GM19463 (cell line): ENCODE data around the gene FGD1.
"Not testable (repeated sequence)": the region's sequence is repeated elsewhere in the genome, so short reads cannot be mapped to it uniquely, and the experiment has no call there.

Source experiments
- ATAC-seq: cut with Tn5 transposase; IDR thresholded peaks from one replicate; pipeline ENCODE4 v1.9.1; 2021; ENCODE audit warnings: mild to moderate bottlenecking, moderate library complexity; ENCODE audit not compliant: unreplicated experiment

The FGD1 gene

GRCh38 chrX:54495814-54496516 is at the start of gene FGD1:
Gene FGD1, minus strand, starts transcription at chrX:54496234. Its CDS starts 802 bp downstream, at chrX:54495432.
- ATAC-seq = no peak

- ATAC-seq = not testable (repeated sequence)
Measured at GRCh38 chrX:54542239-54542638, 46.2 kb upstream of the FGD1 start.

GRCh38 chrX:54540289-54540688 is 44.3 kb upstream of the FGD1 start:
- no peak for ATAC-seq

GRCh38 chrX:54534271-54534670 is 38.2 kb upstream of the FGD1 start:
- ATAC-seq = no peak

GRCh38 chrX:54530357-54530900 is 34.4 kb upstream of the FGD1 start:
- peak; percentile 33 for ATAC-seq

- ATAC-seq = peak; percentile 88
Measured at GRCh38 chrX:54529552-54530356, 33.7 kb upstream of the FGD1 start, which contains the start of gene GNL3L. Gene GNL3L, plus strand, starts transcription at chrX:54530219. Its CDS starts 2,348 bp downstream, at chrX:54532567.

GRCh38 chrX:54529151-54529550 is 33.1 kb upstream of the FGD1 start:
- no peak for ATAC-seq

- ATAC-seq = no peak
Measured at GRCh38 chrX:54509400-54509799, 13.4 kb upstream of the FGD1 start.

GRCh38 chrX:54496936-54497335 is 902 bp upstream of the FGD1 start:
- ATAC-seq = no peak

GRCh38 chrX:54496517-54496852 is 451 bp upstream of the FGD1 start:
- ATAC-seq = no peak

- no peak for ATAC-seq
Measured at GRCh38 chrX:54494989-54495813, 833 bp downstream of the FGD1 start.

GRCh38 chrX:54494166-54494988 is 1.7 kb downstream of the FGD1 start:
- ATAC-seq = no peak

- no peak for ATAC-seq
Measured at GRCh38 chrX:54492340-54492739, 3.7 kb downstream of the FGD1 start.

- not testable (repeated sequence) for ATAC-seq
Measured at GRCh38 chrX:54489819-54490218, 6.2 kb downstream of the FGD1 start.

- ATAC-seq = no peak
Measured at GRCh38 chrX:54484666-54485065, 11.4 kb downstream of the FGD1 start.

GRCh38 chrX:54483946-54484345 is 12.1 kb downstream of the FGD1 start:
- no peak for ATAC-seq

GRCh38 chrX:54482839-54483593 is 13.0 kb downstream of the FGD1 start:
- ATAC-seq = no peak

GRCh38 chrX:54479136-54480111 is 16.6 kb downstream of the FGD1 start:
- no peak for ATAC-seq
